DMS53 (cell line): ENCODE measurements around the gene KIF25.
A peak's percentile ranks its signal among the peaks of the same experiment; 100 is the strongest.

Experiments
- DNase-seq: peaks from one replicate; lab custom pipeline; 2025; lab: John Stamatoyannopoulos, UW

KIF25 gene, protein sequence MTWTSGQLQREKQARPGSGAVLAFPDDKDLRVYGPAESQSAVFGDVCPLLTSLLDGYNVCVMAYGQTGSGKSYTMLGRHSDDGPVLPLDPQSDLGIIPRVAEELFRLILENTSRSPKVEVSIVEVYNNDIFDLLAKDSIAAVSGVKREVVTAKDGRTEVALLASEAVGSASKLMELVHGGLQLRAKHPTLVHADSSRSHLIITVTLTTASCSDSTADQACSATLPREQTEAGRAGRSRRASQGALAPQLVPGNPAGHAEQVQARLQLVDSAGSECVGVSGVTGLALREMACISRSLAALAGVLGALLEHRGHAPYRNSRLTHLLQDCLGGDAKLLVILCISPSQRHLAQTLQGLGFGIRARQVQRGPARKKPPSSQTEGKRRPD

DNA sequence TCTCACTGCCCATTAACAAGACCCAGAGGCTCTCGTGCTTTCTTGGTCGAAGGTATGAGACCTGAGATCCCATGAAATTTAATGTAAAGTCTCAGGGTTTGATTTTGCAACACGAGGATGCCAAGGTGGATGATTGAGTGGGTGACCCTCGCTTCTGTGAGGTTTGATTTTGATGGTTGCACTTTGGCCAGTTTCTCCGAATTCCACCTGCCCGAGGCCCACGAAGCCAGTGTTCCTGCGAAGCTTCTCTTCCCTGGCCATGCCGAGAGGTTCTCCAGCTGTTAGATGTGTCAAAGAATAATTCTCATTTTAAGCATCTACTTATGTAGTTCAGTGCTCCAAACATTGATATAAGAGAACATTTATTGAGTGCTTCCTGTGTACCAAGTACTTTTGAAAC is at the start of gene KIF25:
KIF25 (plus strand) TSS at position 30 of the 400 bp plus-strand sequence. CDS start 31,915 bp downstream, outside the sequence.
- DNase-seq, result peak; percentile 27

DNA sequence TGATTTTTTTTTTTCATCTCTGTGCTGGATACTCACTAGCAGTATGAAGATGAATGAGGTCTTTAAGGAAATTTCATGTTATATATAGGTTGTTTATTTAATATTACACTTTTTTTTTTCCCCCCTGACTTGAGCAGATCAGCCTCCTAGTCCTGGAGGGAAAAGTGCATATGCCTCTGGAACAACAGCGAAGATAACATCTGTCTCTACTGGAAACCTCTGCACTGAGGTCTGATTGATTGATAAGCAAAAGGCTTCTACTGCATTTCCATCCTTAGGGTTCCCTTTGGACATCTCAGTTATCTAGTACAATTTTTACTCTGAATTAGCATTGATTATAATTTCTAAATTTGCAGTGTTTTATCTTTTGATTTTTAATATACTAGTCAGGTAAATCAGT is 49.8 kb upstream of the KIF25 start:
- no peak for DNase-seq

DNA sequence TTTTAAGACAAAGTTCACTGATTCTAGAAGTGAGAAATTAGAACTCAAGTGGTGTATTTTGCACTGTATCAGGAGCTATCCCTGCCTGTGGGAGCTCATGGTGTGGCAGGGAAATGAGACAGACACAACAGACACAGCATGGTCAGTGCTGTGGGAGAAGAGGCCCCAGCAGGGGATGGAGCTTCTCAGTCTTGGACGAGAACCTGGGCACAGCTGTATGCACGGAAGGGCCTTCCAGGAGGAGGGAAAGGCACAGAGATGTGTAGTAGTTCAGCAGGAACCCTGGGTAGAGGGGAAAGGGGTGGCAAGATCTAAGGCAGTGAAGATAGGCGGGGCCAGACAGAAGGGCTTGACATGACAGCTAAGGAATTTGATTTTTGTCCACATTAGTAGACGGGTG is 48.8 kb upstream of the KIF25 start:
- no peak for DNase-seq

DNA sequence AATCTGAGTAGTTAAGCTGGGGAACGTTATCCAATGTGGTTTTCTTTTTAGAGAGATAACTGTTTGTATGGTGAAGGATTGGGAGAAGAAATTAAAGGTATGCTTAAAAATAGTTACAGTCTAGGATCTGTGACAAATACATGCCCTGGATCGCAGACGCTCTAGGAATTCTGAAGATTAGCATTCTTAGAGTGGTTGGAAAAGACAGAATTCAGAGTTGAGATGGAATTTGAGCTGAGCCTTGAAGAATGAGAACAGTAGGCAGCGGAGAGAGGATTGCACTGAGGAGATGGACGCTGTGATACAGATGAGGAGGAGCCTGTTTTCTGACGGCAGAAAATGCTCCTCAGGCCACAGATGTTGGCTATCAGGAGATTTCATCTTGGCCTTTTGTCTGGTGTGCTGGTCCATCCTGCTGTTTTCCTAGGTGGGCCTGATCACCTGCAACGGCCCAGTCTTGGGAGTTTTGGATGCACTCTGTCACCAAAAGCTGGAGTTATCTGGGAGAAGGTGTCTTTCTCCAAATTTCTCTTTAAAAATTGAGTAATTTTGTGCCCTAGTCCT is 48.3 kb upstream of the KIF25 start:
- DNase-seq, result no peak

DNA sequence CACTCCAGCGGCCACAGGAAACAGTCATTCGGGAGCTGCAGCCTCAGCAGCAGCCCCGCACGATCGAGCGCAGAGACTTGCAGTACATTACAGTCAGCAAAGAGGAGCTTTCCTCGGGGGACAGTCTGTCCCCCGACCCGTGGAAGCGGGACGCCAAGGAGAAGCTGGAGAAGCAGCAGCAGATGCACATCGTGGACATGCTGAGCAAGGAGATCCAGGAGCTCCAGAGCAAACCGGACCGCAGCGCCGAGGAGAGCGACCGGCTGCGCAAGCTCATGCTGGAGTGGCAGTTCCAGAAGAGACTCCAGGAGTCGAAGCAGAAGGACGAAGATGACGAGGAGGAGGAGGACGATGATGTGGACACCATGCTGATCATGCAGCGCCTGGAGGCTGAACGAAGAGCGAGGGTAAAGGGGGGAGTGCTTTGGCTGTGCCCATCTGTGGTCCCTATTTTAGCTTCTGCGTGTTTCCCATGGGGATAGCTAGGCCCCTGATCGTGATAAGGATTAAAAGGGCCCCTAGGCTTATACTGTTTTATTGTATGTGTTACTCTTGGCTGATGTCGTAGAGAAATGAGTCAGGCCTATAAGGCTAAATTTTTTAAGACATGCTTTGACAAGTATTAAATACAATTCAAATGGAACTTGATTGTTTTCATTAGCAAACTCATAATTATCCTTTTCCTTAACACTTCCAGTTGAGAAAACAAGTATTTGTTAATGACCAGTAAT is 45.5 kb upstream of the KIF25 start:
- DNase-seq, result no peak

DNA sequence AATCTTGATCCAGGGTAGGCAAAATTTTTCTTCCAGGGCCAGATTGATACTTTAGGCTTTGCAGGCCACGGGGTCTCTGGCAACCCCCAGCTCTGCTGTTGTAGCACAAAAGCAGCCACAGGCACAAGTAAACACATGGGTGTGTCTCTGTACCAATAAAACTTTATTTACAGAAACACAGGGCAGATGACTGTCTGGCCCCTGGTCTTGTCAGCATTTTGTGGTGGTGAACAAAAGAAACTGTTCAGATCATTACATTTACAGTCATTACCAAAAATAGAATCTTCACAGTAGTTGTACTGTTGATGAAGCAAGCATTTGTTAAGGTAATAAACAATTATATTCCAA is 45.0 kb upstream of the KIF25 start:
- no peak for DNase-seq

DNA sequence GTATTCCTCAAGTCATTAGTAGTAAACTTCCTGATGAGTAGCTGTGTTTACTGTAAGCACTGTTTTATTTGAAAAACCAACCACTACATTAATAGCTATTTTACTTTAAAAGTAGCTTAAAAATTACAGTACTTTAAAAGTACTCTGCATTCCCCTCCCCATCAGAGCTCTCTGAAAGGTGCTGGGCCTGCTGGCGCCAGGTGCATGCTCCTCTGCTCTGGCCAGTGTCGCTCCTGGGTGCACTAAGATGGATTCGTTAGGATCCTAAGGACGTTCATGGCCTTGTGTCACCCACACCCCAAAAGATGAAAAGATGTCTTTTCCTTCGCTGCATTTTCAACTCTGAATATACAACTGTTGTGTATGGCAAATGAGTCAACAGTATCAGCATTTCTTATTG is 43.9 kb upstream of the KIF25 start:
- no peak for DNase-seq

DNA sequence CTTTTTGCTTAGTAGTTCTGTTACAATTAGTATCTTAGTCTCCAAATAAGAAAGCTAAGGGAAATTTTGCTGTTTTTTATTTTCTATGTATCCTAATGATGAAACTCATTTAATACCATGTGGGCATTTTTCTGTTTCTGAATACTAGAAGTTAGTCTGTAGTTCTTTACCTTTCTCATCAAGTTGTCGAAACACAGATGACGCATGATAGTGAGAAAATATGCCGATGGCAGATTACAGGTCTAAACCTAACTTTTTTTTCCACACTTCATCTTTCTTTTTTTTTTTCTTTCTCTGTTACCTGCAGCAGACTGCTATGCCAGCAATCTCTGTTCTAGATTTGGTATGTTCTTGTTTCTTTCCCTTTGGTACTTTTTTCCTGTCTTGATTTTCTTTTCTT is 43.3 kb upstream of the KIF25 start:
- no peak for DNase-seq

DNA sequence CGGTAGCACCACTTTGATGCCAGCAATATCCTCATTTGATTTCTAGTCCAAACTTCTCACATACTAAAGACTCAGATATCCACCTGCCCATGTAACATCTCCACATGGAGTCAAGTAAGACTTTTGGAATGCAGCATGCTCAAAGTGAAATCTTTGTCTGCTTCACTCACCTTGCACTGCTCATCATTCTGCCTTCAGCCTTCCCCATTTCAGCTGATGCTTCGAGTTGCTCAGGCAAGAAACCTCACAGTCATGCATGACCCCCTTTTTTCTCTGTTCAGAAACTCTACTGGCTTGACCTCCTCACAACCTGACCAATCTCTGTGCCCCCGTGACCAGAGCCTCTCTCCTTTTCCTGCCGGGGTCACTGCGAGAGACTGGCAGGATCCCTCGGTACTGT is 41.0 kb upstream of the KIF25 start:
- DNase-seq, result no peak

DNA sequence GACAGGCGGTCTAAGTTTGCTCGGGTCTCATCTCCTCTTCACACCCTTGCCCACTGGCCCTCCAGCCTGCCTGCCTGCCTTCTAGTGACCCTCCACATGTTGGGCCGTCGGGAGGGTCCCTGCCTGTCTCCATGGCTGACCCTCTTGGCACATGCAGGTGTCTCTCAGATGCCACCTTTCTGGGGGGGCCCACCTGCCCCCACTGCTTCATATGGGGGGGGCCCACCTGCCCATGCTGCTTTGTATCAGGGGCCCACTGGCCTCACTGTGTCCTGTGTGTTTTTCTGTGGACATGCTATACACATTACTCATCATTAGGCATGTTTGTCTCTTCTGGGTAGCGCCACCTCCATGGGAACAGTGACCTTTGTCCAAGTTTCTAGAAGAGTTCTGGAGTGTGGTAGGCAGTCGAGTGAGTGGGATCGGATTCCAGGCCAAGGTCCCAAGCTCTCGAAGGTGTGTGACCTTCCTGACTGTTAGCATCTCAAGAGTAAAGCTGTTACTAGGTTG is 40.4 kb upstream of the KIF25 start:
- DNase-seq, result no peak

DNA sequence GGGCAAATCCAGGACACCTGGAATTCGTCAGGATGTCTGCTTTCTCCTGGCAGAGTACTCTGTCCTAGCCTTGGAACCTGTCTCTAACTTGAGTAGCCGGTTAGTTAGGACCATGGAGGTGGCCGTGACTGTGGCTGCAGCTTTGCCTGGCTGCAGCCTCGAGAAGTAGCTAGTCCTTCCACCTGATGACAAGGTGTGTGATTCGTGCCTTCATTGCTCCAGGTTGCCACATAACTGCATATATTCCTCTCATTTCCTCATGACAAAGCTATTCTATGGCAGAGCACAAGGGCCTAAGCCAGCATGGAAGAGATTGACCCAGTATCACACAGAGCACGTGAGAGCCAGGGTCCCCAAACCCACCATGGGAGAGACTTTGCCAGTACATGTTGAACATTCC is 39.8 kb upstream of the KIF25 start:
- no peak for DNase-seq

DNA sequence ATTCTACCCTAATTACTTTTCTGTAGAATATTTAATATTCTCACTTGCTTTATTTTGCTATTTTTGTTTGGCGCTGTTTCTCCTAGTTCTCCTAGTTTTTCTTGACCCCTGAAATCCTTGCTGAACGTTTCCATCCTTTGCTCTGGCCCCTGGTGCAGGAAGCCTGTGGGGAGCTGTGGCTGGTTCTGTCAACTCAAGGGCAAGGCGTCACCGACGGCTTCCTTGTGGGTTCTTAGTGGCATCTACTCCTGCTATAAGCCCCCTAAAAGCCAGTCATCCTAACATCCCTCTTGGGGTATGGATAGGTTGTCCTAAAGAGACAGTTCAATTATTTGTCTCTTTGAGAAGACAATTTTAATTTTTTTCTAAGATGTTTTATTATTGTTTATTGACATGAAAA is 36.9 kb upstream of the KIF25 start:
- DNase-seq, result no peak

DNA sequence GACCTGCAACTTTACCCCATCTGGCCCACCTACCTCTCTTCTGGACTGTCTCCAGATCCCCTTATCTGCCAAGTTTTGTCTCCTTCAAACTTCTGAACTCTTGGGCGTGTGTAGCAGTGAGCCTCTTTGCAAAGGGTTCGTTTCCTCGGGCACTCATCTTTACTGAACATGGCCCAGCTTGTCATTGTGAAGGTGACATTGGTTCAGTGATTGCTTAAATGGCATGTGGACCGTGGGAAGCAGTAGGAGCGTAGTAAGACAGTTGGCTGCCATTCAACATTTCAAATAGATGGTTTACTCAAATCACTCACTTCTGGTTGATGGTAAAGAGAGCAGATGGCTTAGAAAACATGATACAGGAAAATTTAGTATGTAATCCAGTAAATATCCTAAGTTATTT is 34.8 kb upstream of the KIF25 start:
- no peak for DNase-seq

DNA sequence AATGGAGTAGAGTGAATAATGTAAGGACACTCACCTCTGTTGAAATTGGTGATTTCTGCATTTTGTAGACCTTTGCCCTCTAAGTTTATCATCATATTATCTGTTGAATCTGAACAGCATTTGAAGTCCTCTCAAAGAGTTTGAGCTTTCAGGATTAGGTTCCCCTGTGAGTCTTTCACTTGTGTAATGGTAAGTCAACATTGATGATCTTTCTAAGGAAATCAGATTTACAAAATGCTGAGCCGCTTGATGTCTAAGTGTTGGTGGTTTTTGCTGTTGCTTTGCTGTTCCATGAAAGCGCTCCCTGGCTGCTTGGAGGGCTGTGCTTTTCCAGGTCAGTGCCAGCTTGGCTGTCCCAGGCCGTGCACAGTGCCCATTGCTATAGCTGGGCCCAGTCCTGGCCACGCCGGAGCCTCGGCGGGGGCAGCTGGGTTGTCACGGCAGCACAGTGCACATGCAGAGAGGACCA is 33.8 kb upstream of the KIF25 start:
- DNase-seq, result no peak

DNA sequence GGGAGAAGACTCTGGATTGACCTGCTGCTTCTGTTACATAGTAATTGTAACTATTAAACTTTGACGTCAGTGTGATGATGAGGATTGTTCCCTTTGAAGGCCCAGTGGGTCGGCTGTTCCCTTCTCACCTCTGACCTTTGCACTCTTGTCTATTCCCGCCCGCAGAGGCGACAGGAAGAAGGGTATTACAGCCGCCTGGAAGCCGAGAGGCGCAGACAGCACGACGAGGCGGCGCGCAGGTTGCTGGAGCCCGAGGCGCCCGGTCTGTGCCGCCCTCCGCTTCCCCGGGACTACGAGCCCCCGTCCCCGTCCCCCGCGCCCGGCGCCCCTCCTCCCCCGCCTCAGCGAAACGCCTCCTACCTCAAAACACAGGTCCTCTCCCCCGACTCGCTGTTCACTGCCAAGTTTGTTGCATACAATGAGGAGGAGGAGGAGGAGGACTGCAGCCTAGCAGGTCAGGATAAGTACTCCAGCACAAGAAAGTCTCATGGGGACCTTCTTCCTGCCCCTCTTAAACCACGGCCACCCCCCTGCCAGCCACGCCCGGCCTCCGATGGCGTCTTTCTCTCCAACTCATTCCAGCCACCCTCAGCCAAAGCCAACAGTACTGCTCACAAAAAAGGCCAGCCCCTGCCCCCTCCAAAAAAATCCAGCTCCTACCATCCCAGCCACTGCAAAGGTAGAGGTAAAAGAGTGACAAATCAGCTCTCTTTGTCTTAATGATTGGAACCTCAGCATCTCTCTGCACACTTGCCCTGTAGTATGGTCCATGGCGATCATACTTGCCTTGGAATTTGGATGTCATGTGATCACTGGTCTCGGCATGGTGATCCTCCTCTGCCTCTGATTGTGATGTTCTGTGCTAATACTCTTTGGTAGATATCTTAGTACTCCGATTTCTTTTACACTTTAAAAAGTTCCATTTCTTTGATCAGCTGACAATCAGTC is 31.6 kb upstream of the KIF25 start:
- no peak for DNase-seq

DNA sequence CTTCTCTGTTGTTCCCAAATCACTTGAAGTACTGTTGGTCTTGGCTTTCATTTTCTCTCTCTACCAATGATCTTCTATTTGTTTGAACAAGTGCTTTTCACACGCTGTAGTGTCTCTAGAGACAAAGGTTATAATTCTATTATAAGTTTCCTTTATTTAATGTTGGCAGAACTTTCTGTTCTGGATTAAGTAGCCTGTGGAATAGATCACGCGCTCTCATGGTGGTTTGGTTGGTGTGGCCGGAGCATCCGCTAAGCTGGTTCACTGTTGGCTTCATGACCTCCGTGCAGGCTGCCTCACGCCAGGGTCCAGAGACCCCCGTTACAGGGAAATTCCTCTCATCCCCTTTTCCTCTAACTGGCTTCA is 30.9 kb upstream of the KIF25 start:
- no peak for DNase-seq

DNA sequence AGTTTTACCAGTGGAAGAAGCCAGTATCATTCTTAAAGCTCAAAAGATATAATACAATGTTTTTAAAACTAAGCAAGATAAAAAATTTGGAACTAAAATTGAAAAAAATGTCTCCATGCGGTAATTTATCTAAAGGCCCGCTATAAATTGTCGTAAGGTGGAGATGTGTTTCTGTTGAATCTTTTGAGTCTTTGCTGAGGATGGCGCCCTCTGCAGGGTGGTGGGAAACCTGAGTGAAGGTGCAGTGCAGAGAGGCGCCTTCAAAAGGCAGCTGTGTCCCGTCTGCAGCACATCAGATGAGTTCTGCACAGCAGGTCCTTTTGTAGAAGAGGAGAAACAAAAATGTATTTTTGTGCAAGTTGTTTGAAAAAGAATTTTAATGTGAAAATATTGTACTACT is 29.4 kb upstream of the KIF25 start:
- peak; percentile 50 for DNase-seq

DNA sequence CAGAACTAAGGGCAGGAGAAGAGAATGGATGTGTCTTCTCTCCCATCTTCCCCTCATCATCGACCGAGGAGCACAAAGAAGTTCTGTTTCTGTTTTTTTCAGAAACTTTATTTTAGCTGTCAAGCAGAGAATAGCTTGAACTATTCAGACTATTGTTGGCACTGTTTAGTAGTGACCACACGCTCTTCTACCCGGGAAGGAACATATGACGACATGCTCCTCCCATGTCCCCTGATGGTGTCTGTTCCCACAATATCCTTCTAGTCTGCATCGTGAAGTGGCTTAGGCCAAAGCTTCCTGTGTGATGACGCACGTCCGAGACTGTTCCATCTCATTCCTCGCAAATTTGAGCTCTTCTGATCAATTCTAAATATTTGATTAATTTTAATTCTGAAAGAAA is 27.2 kb upstream of the KIF25 start:
- no peak for DNase-seq

DNA sequence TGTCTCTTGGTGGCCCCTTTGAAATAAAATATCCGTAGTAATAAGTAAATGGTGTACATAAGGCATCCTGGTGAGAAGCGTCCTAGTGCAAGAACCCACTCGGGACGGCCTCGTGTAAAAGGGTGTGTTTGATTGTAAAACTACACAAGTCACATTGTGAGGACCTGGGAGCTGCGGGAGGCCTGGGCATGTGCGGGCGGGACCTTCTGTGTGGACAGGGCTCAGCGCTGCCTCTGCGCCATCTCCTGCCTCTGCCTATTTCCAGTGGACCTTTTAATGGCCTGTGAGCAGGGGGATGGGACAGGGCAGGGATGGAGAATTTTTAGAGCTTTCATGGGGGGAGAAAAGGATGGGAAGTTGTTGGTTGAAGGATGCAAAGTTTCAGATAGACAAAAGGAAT is 25.3 kb upstream of the KIF25 start:
- DNase-seq, result no peak

DNA sequence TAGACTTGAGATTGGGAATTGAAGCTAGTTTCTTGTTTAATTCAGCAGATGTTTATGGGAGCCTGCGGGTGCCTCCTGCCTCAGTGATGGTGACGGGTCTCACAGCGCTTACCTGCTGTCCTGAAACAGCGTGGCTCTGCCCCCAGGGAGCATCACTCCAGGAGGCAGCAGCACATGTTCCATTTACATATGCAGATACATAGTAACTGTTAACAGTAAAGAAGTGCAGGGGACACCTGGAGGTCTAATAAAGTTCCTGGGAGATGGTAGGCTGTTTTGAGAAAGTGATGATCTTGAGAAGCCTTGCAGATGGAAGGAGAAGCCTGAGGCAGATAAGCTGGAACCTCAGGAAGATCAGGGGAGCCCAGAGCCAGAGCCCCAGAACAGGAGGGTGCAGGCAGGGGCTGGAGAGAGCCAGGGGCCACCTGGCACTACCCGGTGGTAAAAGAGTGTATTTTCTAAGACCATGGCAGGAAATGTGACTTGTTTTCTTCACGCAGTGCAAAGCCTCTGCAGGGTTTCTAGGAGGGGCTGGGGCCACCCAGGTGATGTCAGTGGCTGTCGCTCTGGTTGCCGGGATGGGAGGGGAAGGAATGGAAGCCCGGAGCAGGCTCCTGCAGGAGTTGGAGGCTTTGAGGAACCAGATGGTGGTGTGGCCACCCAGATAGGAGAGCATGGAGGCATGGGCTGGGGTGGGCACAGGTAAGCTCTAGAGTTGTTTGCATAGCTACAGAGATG is 24.2 kb upstream of the KIF25 start:
- DNase-seq, result no peak

DNA sequence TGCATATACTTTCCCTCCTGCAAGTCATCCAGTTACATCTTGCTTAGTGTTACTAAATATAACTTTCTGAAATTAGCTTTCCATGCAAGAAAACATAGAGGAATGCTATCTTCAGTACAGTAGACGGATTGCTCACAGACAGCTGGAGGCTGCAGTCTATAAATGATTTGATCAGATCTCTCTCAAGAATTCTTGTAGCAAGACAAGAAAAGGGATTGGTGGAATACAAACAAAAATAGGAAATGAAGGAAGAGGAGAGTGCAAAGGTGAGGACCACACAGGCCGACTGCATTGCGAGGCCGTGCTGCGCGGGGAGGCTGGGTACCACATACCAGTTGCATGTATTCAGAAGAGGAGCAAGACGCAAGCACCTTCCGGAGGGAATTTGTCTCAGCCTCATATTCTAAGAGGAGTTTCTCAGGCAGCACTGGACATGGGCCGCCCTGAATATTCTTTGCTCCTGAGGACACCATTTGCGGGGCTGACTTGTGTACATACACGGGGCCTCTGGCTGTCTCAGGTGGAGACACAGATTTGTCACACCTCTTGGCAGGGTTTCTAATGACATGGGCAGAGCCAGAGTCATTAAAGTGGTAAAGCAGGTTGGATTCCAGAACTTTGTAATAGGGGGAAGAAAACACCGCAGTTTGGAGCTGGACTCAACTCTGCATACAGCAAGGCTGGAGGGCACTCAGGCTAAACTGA is 22.7 kb upstream of the KIF25 start:
- DNase-seq, result peak; percentile 5
